ENCODE data around the gene LONRF2. TPM values are rescaled to one million over a fixed set of nuclear protein-coding genes. Genes with fewer than 3 reads are reported as not detected.

Gene LONRF2
- total RNA-seq, 1 experiment from 2014 or later: not detected

- Mint-ChIP-seq H3K4me1 (ENCODE audit: low read depth, unreplicated experiment) (no peaks in the 10 kb centered on the region), H3K27ac (ENCODE audit: unreplicated experiment) (no peak overlapping the region), H3K36me3 (ENCODE audit: insufficient read depth, unreplicated experiment) (no peaks in the 10 kb centered on the region), H3K9me3 (ENCODE audit: unreplicated experiment) (no peaks in the 10 kb centered on the region), H3K27me3 (ENCODE audit: insufficient read depth, unreplicated experiment) (peaks cover 25% of the 10 kb centered on the region), H3K4me3 (ENCODE audit: unreplicated experiment) (no peak overlapping the region)
- POLR2A ChIA-PET: no interaction called here
- Histone ChIP-seq H3K4me1 (no peaks in the 10 kb centered on the region), H3K4me3 (ENCODE audit: low read depth, low read length) (no peak overlapping the region), H3K27me3 (replicated peaks; ENCODE audit: control insufficient read depth, insufficient read depth, low read length) (no peaks in the 10 kb centered on the region), H3K36me3 (ENCODE audit: control insufficient read depth, insufficient read depth, low read length) (no peaks in the 10 kb centered on the region), H3K9me3 (no peaks in the 10 kb centered on the region)
- no peak for DNase-seq
- no TSS peak for BruUV-seq (replicated peaks)
- CTCF ChIA-PET: interaction anchor here (0.9 kb wide), 1 partner anchor 10 kb away, joined by 3 read pairs; no protein-coding TSS in a partner anchor
- intact Hi-C loops (cut with micrococcal nuclease; ENCODE audit: unreplicated experiment): no loop called here
- TF ChIP-seq, protein P1, sequence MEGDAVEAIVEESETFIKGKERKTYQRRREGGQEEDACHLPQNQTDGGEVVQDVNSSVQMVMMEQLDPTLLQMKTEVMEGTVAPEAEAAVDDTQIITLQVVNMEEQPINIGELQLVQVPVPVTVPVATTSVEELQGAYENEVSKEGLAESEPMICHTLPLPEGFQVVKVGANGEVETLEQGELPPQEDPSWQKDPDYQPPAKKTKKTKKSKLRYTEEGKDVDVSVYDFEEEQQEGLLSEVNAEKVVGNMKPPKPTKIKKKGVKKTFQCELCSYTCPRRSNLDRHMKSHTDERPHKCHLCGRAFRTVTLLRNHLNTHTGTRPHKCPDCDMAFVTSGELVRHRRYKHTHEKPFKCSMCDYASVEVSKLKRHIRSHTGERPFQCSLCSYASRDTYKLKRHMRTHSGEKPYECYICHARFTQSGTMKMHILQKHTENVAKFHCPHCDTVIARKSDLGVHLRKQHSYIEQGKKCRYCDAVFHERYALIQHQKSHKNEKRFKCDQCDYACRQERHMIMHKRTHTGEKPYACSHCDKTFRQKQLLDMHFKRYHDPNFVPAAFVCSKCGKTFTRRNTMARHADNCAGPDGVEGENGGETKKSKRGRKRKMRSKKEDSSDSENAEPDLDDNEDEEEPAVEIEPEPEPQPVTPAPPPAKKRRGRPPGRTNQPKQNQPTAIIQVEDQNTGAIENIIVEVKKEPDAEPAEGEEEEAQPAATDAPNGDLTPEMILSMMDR (IDR thresholded peaks at IDR 0.05; ENCODE audit: insufficient read depth in 1 of 2, low read depth in 1 of 2, low read length in 1 of 2, severe bottlenecking in 1 of 2, unreplicated experiment in 1 of 2): no peak
Measured at GRCh38 chr2:100224988-100225710, 97.2 kb downstream of the LONRF2 start.

GRCh38 chr2:100223502-100223901 lies 98.8 kb downstream of the LONRF2 start:
- intact Hi-C loops (cut with micrococcal nuclease; ENCODE audit: unreplicated experiment): no loop called here
- Mint-ChIP-seq H3K9me3 (ENCODE audit: unreplicated experiment) (no peaks in the 10 kb centered on the region), H3K4me3 (ENCODE audit: unreplicated experiment) (no peak overlapping the region), H3K4me1 (ENCODE audit: low read depth, unreplicated experiment) (no peaks in the 10 kb centered on the region), H3K36me3 (ENCODE audit: insufficient read depth, unreplicated experiment) (no peaks in the 10 kb centered on the region), H3K27ac (ENCODE audit: unreplicated experiment) (no peak overlapping the region), H3K27me3 (ENCODE audit: insufficient read depth, unreplicated experiment) (peaks cover 18% of the 10 kb centered on the region)
- POLR2A ChIA-PET: no interaction called here
- Histone ChIP-seq H3K36me3 (ENCODE audit: control insufficient read depth, insufficient read depth, low read length) (no peaks in the 10 kb centered on the region), H3K9me3 (no peaks in the 10 kb centered on the region), H3K27me3 (replicated peaks; ENCODE audit: control insufficient read depth, insufficient read depth, low read length) (no peaks in the 10 kb centered on the region), H3K4me1 (no peaks in the 10 kb centered on the region), H3K4me3 (ENCODE audit: low read depth, low read length) (no peak overlapping the region)
- CTCF ChIA-PET: no interaction called here
- TF ChIP-seq, protein P1 (IDR thresholded peaks at IDR 0.05; ENCODE audit: insufficient read depth in 1 of 2, low read depth in 1 of 2, low read length in 1 of 2, severe bottlenecking in 1 of 2, unreplicated experiment in 1 of 2): no peak
- no peak for DNase-seq
- BruUV-seq (replicated peaks): no TSS peak

Other genes starting within 250 kb of the LONRF2 start
- gene AFF3, start 179.9 kb downstream of the LONRF2 start, total RNA-seq (2022): 0.05 and 0.19 TPM in 2 replicates
- not detected in 2 replicates for gene CHST10, start 95.2 kb upstream of the LONRF2 start, total RNA-seq (2022)
- not detected in 2 replicates for gene NMS, start 148.0 kb upstream of the LONRF2 start, total RNA-seq (2022)
- gene PDCL3, start 240.5 kb upstream of the LONRF2 start, total RNA-seq (2022): 21.1 and 21.3 TPM in 2 replicates